H9 (cell line): ENCODE data around the gene MEPCE. TPM values are rescaled to one million over a fixed set of nuclear protein-coding genes. Genes with fewer than 3 reads are reported as not detected.

Experiments used
- DNase-seq: peaks from one replicate; pipeline ENCODE4 v3.0.0-alpha.2; 2017
- H2AFZ ChIP-seq: one replicate; pipeline ENCODE4 v1.6.1; 2013; ENCODE audit warnings: mild to moderate bottlenecking, low read length, control low read depth, moderate library complexity
- H2AK5ac ChIP-seq: 2 replicates; pipeline ENCODE4 v1.6.1; 2013; ENCODE audit warnings: low read length, control low read depth, mixed read lengths; ENCODE audit not compliant: insufficient read length
- H2BK120ac ChIP-seq: one replicate; pipeline ENCODE4 v1.6.1; 2013; ENCODE audit warnings: low read depth, mild to moderate bottlenecking, low read length, control low read depth, inconsistent platforms; ENCODE audit not compliant: poor library complexity, severe bottlenecking
- H2BK12ac ChIP-seq: 2 replicates; pipeline ENCODE4 v1.6.1; 2013; ENCODE audit warnings: low read length, control low read depth, mixed read lengths, low read depth; ENCODE audit not compliant: insufficient read length
- H2BK15ac ChIP-seq: 2 replicates; pipeline ENCODE4 v1.6.1; 2013; ENCODE audit warnings: low read depth, low read length, control low read depth
- H2BK20ac ChIP-seq: one replicate; pipeline ENCODE4 v1.6.1; 2013; ENCODE audit warnings: low read depth, mild to moderate bottlenecking, low read length, control low read depth, inconsistent platforms; ENCODE audit not compliant: poor library complexity, severe bottlenecking
- H2BK5ac ChIP-seq: 2 replicates; pipeline ENCODE4 v1.6.1; 2013; ENCODE audit warnings: low read length, control low read depth, mixed read lengths; ENCODE audit not compliant: insufficient read length
- H3K14ac ChIP-seq: 2 replicates; pipeline ENCODE4 v1.6.1; 2013; ENCODE audit warnings: low read length, control low read depth; ENCODE audit not compliant: insufficient read depth
- H3K18ac ChIP-seq: 2 replicates; pipeline ENCODE4 v1.6.1; 2013; ENCODE audit warnings: low read depth, mild to moderate bottlenecking, mixed read lengths, low read length, control low read depth; ENCODE audit not compliant: insufficient read length
- H3K23ac ChIP-seq: 2 replicates; pipeline ENCODE4 v1.6.1; 2013; ENCODE audit warnings: low read length, control low read depth, mixed read lengths, low read depth; ENCODE audit not compliant: insufficient read length
- H3K23me2 ChIP-seq: 2 replicates; pipeline ENCODE4 v1.6.1; 2013; ENCODE audit warnings: low read depth, mild to moderate bottlenecking, mixed read lengths, low read length, control low read depth; ENCODE audit not compliant: insufficient read length, poor library complexity, severe bottlenecking
- H3K27ac ChIP-seq: 2 replicates; pipeline ENCODE4 v1.5.1; 2013; ENCODE audit warnings: low read length, control low read depth, mixed read lengths, low read depth; ENCODE audit not compliant: insufficient read length
- H3K27me3 ChIP-seq: 2 replicates; pipeline ENCODE4 v1.6.1; 2013; ENCODE audit warnings: low read length, control low read depth, inconsistent platforms; ENCODE audit not compliant: insufficient read depth
- H3K4ac ChIP-seq: 2 replicates; pipeline ENCODE4 v1.6.1; 2013; ENCODE audit warnings: low read depth, mild to moderate bottlenecking, control low read depth, inconsistent platforms, low read length, moderate library complexity
- H3K4me1 ChIP-seq: 2 replicates; pipeline ENCODE4 v1.6.1; 2013; ENCODE audit warnings: low read length, control low read depth, inconsistent platforms; ENCODE audit not compliant: insufficient read depth
- H3K4me2 ChIP-seq: 2 replicates; pipeline ENCODE4 v1.6.1; 2013; ENCODE audit warnings: low read length, control low read depth, mixed read lengths; ENCODE audit not compliant: insufficient read length, insufficient read depth
- H3K56ac ChIP-seq: 2 replicates; pipeline ENCODE4 v1.6.1; 2013; ENCODE audit warnings: low read depth, mild to moderate bottlenecking, mixed read lengths, low read length, control low read depth; ENCODE audit not compliant: insufficient read length
- H3K79me1 ChIP-seq: 2 replicates; pipeline ENCODE4 v1.6.1; 2013; ENCODE audit warnings: low read depth, mild to moderate bottlenecking, moderate library complexity, low read length, control low read depth, inconsistent platforms; ENCODE audit not compliant: insufficient read depth, poor library complexity, severe bottlenecking
- H3K79me2 ChIP-seq: 2 replicates; pipeline ENCODE4 v1.6.1; 2013; ENCODE audit warnings: low read length, control low read depth, inconsistent platforms; ENCODE audit not compliant: insufficient read depth
- H3K9ac ChIP-seq: 2 replicates; pipeline ENCODE4 v1.6.1; 2013; ENCODE audit warnings: low read length, control low read depth, mixed read lengths; ENCODE audit not compliant: insufficient read length; ENCODE audit errors: extremely low read depth
- H3K9me3 ChIP-seq: one replicate; pipeline ENCODE4 v1.6.1; 2013; ENCODE audit warnings: low read depth, low read length, inconsistent platforms; ENCODE audit not compliant: control insufficient read depth
- H3T11ph ChIP-seq: one replicate; pipeline ENCODE4 v1.6.1; 2013; ENCODE audit warnings: mild to moderate bottlenecking, low read length, control low read depth, inconsistent platforms
- H4K20me1 ChIP-seq: one replicate; pipeline ENCODE4 v1.6.1; 2013; ENCODE audit not compliant: control insufficient read depth, insufficient read length, insufficient read depth
- H4K5ac ChIP-seq: 2 replicates; pipeline ENCODE4 v1.6.1; 2013; ENCODE audit warnings: low read depth, mild to moderate bottlenecking, mixed read lengths, low read length, control low read depth; ENCODE audit not compliant: insufficient read length
- H4K8ac ChIP-seq: replicated peaks from 2 replicates; pipeline ENCODE4 v1.6.1; 2013; ENCODE audit warnings: low read length, control low read depth, mixed read lengths, low read depth; ENCODE audit not compliant: insufficient read length
- H4K91ac ChIP-seq: 2 replicates; pipeline ENCODE4 v1.6.1; 2013; ENCODE audit warnings: low read depth, mild to moderate bottlenecking, moderate library complexity, mixed read lengths, low read length, control low read depth; ENCODE audit not compliant: insufficient read length
- H3K27ac Mint-ChIP-seq, 3 experiments: 2 replicates in 2 of 3; 3 replicates in 1 of 3; pipeline ENCODE4 v1.8.0; 2020 to 2021; ENCODE audit warnings: mixed read lengths in 3 of 3, mild to moderate bottlenecking in 1 of 3, moderate library complexity in 1 of 3
- H3K27me3 Mint-ChIP-seq: 2 replicates; pipeline ENCODE4 v1.8.0; 2021; ENCODE audit warnings: low read depth, mild to moderate bottlenecking, moderate library complexity, mixed read lengths
- H3K36me3 Mint-ChIP-seq, 3 experiments: 2 replicates in 2 of 3; 3 replicates in 1 of 3; pipeline ENCODE4 v1.8.0; 2020 to 2021; ENCODE audit warnings: low read depth in 3 of 3, mixed read lengths in 3 of 3; ENCODE audit not compliant: insufficient read depth in 1 of 3
- H3K4me1 Mint-ChIP-seq, 2 experiments: 2 replicates each; pipeline ENCODE4 v1.8.0; 2020; ENCODE audit warnings: mixed read lengths in 2 of 2
- H3K4me3 Mint-ChIP-seq, 2 experiments: 2 replicates in 1 of 2; 3 replicates in 1 of 2; pipeline ENCODE4 v1.8.0; 2020 to 2021; ENCODE audit warnings: mild to moderate bottlenecking in 2 of 2, mixed read lengths in 2 of 2, moderate library complexity in 1 of 2
- H3K9me3 Mint-ChIP-seq, 2 experiments: 2 replicates in 1 of 2; 3 replicates in 1 of 2; pipeline ENCODE4 v1.8.0; 2020; ENCODE audit warnings: mild to moderate bottlenecking in 2 of 2, mixed read lengths in 2 of 2, moderate library complexity in 1 of 2
- WGBS: extraction: QIAGEN DNeasy Blood & Tissue Kit; methylation state at CpG from one replicate; pipeline ENCODE4 v1.1.7; 2013; ENCODE audit warnings: missing lambda C conversion rate, low lambda C conversion rate, mixed read lengths; ENCODE audit not compliant: insufficient read length; ENCODE audit errors: extremely low coverage; 5-methylcytosine and 5-hydroxymethylcytosine counted together
- total RNA-seq: library from RNA; stranded (reverse); gene quantifications from 2 replicates; pipeline ENCODE4 v1.2.1, GENCODE V29; 2021
- TF ChIP-seq, protein P1 (sequence below): fragments of 200-600 bp; sonication (generic); conservative IDR thresholded peaks from 3 replicates; pipeline ENCODE4 v1.8.0; 2021; ENCODE audit warnings: antibody characterized with exemption, mild to moderate bottlenecking

MEPCE gene
- total RNA-seq, 1 experiment from 2014 or later = 68.0 TPM

- Histone ChIP-seq H3K23me2 (no peaks in the 10 kb centered on the region), H2BK12ac (no peak overlapping the region), H3K4me1 (no peaks in the 10 kb centered on the region), H2BK5ac (no peak overlapping the region), H3K56ac (no peak overlapping the region), H4K8ac (no peak overlapping the region), H2BK120ac (no peak overlapping the region), H3K9ac (no peak overlapping the region), H2BK15ac (no peak overlapping the region), H3K18ac (no peak overlapping the region), H3K23ac (no peak overlapping the region), H3K14ac (no peak overlapping the region), H2BK20ac (no peak overlapping the region), H4K91ac (no peak overlapping the region), H4K20me1 (peaks cover 4% of the 10 kb centered on the region), H2AFZ (no peak overlapping the region), H3K4ac (no peak overlapping the region), H4K5ac (no peak overlapping the region), H3K79me1 (no peaks in the 10 kb centered on the region), H3K9me3 (no peaks in the 10 kb centered on the region), H3K27ac (no peak overlapping the region), H3T11ph (no peak overlapping the region), H2AK5ac (no peak overlapping the region), H3K27me3 (no peaks in the 10 kb centered on the region), H3K4me2 (no peak overlapping the region), H3K79me2 (no peaks in the 10 kb centered on the region)
- H3K4me3 Mint-ChIP-seq = 0 out of 5 replicates have a peak overlapping the region, but pooled peaks of 1 of the 2 experiments have one; percentile 12
- H3K36me3 Mint-ChIP-seq = peaks cover 0 to 5% (median 3%) of the 10 kb centered on the region in 3 experiments; a peak in 2 of 7 replicates
- WGBS = no CpG with 5 or more reads among the region's 13 CpGs
- H3K27ac Mint-ChIP-seq = peak overlapping the region in 1 of 3 experiments; percentile 67; a peak in 1 of 7 replicates
- H3K4me1 Mint-ChIP-seq = peaks cover 10 to 26% of the 10 kb centered on the region in 2 experiments
- no peaks in the 10 kb centered on the region for H3K9me3 Mint-ChIP-seq
- no peaks in the 10 kb centered on the region; the same call in 1 of the 2 replicates for H3K27me3 Mint-ChIP-seq
- TF ChIP-seq, protein P1, sequence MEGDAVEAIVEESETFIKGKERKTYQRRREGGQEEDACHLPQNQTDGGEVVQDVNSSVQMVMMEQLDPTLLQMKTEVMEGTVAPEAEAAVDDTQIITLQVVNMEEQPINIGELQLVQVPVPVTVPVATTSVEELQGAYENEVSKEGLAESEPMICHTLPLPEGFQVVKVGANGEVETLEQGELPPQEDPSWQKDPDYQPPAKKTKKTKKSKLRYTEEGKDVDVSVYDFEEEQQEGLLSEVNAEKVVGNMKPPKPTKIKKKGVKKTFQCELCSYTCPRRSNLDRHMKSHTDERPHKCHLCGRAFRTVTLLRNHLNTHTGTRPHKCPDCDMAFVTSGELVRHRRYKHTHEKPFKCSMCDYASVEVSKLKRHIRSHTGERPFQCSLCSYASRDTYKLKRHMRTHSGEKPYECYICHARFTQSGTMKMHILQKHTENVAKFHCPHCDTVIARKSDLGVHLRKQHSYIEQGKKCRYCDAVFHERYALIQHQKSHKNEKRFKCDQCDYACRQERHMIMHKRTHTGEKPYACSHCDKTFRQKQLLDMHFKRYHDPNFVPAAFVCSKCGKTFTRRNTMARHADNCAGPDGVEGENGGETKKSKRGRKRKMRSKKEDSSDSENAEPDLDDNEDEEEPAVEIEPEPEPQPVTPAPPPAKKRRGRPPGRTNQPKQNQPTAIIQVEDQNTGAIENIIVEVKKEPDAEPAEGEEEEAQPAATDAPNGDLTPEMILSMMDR = peak; percentile 96
- peak; percentile 92 for DNase-seq
Observed at GRCh38 chr7:100469227-100470044, 39.8 kb downstream of the MEPCE start.
